Skeletal muscle tissue (tissue), 4 donors: ENCODE results near the gene MCTP2. TPM values are rescaled to one million over a fixed set of nuclear protein-coding genes. Genes with fewer than 3 reads are reported as not detected.

ENCODE experiments used
- H3K27ac ChIP-seq: one replicate; pipeline ENCODE4 v1.7.0; 2013; ENCODE audit warnings: mild to moderate bottlenecking, low read depth, low read length, inconsistent platforms
- H3K27me3 ChIP-seq, 3 donors: one replicate each; pipeline ENCODE4 v1.7.0; 2013; ENCODE audit warnings: low read length in 3 of 3; ENCODE audit not compliant: control insufficient read depth in 3 of 3, insufficient read depth in 3 of 3
- H3K36me3 ChIP-seq, 3 donors: one replicate each; pipeline ENCODE4 v1.7.0; 2013; ENCODE audit warnings: low read length in 3 of 3; ENCODE audit not compliant: control insufficient read depth in 3 of 3, insufficient read depth in 3 of 3
- H3K4me1 ChIP-seq, 3 donors: one replicate each; pipeline ENCODE4 v1.7.0; 2013; ENCODE audit warnings: low read length in 3 of 3, mild to moderate bottlenecking in 3 of 3; ENCODE audit not compliant: control insufficient read depth in 3 of 3, insufficient read depth in 3 of 3
- H3K4me3 ChIP-seq, 3 donors: one replicate each; pipeline ENCODE4 v1.7.0; 2013; ENCODE audit warnings: low read length in 3 of 3
- H3K9ac ChIP-seq, 3 donors: one replicate each; pipeline ENCODE4 v1.7.0; 2013; ENCODE audit warnings: low read length in 3 of 3, mild to moderate bottlenecking in 3 of 3, moderate library complexity in 2 of 3, low read depth in 1 of 3
- H3K9me3 ChIP-seq, 3 donors: one replicate each; pipeline ENCODE4 v1.7.0; 2013; ENCODE audit warnings: low read length in 3 of 3; ENCODE audit not compliant: control insufficient read depth in 3 of 3
- total RNA-seq: library from RNA; depleted of rRNA; stranded (reverse); fragments of >200 nt; gene quantifications from one replicate; pipeline ENCODE4 v1.2.3, GENCODE V29; 2014
- donor health status: Osteomylitis.

Gene MCTP2
- total RNA-seq, 1 donor from 2014 or later: 2.1 TPM

- Histone ChIP-seq H3K27me3 (no peaks in the 10 kb centered on the region), H3K9me3 (no peaks in the 10 kb centered on the region), H3K4me3 (no peak overlapping the region), H3K9ac (no peak overlapping the region), H3K4me1 (no peaks in the 10 kb centered on the region), H3K36me3 (no peaks in the 10 kb centered on the region), H3K27ac (no peak overlapping the region)
These were observed 222.0 kb downstream of the MCTP2 start for GRCh38 chr15:94453227-94453988.

- H3K27me3 ChIP-seq: no peaks in the 10 kb centered on the region
- H3K4me1 ChIP-seq: no peaks in the 10 kb centered on the region
- H3K27ac ChIP-seq: no peak overlapping the region
- no peak overlapping the region for H3K4me3 ChIP-seq
- H3K36me3 ChIP-seq: no peaks in the 10 kb centered on the region
- H3K9ac ChIP-seq: no peak overlapping the region
- H3K9me3 ChIP-seq: no peaks in the 10 kb centered on the region
These were observed 223.9 kb downstream of the MCTP2 start for GRCh38 chr15:94455297-94455696.

GRCh38 chr15:94456226-94456625, 224.9 kb downstream of the MCTP2 start:
- no peaks in the 10 kb centered on the region for H3K27me3 ChIP-seq
- H3K9ac ChIP-seq: no peak overlapping the region
- no peaks in the 10 kb centered on the region for H3K4me1 ChIP-seq

GRCh38 chr15:94457661-94458060, 226.3 kb downstream of the MCTP2 start:
- no peaks in the 10 kb centered on the region for H3K4me1 ChIP-seq
- H3K9me3 ChIP-seq: no peaks in the 10 kb centered on the region
- H3K27ac ChIP-seq: no peak overlapping the region
- H3K4me3 ChIP-seq: no peak overlapping the region
- H3K9ac ChIP-seq: no peak overlapping the region
- peaks cover 0 to 4% (median 0%) of the 10 kb centered on the region in 3 donors for H3K27me3 ChIP-seq
- H3K36me3 ChIP-seq: no peaks in the 10 kb centered on the region

More at GRCh38 chr15:94456226-94456625, 224.9 kb downstream of the MCTP2 start:
- H3K36me3 ChIP-seq: no peaks in the 10 kb centered on the region
- H3K4me3 ChIP-seq: no peak overlapping the region
- no peak overlapping the region for H3K27ac ChIP-seq
- H3K9me3 ChIP-seq: no peaks in the 10 kb centered on the region

GRCh38 chr15:94460624-94461023, 229.3 kb downstream of the MCTP2 start:
- no peak overlapping the region for H3K27ac ChIP-seq
- H3K9me3 ChIP-seq: no peaks in the 10 kb centered on the region
- H3K4me3 ChIP-seq: no peak overlapping the region
- no peaks in the 10 kb centered on the region for H3K36me3 ChIP-seq
- no peak overlapping the region for H3K9ac ChIP-seq
- peaks cover 0 to 4% (median 0%) of the 10 kb centered on the region in 3 donors for H3K27me3 ChIP-seq
- no peaks in the 10 kb centered on the region for H3K4me1 ChIP-seq

GRCh38 chr15:94467034-94467433, 235.7 kb downstream of the MCTP2 start:
- Histone ChIP-seq H3K9ac (no peak overlapping the region), H3K36me3 (no peaks in the 10 kb centered on the region), H3K27me3 (no peaks in the 10 kb centered on the region), H3K27ac (no peak overlapping the region), H3K9me3 (no peaks in the 10 kb centered on the region), H3K4me3 (no peak overlapping the region), H3K4me1 (no peaks in the 10 kb centered on the region)

GRCh38 chr15:94470492-94470891, 239.1 kb downstream of the MCTP2 start:
- Histone ChIP-seq H3K9ac (no peak overlapping the region), H3K4me1 (no peaks in the 10 kb centered on the region), H3K27ac (no peak overlapping the region), H3K4me3 (no peak overlapping the region), H3K36me3 (no peaks in the 10 kb centered on the region), H3K9me3 (no peaks in the 10 kb centered on the region), H3K27me3 (no peaks in the 10 kb centered on the region)

GRCh38 chr15:94476686-94477085, 245.3 kb downstream of the MCTP2 start:
- H3K9ac ChIP-seq: no peak overlapping the region
- H3K9me3 ChIP-seq: no peaks in the 10 kb centered on the region
- H3K27me3 ChIP-seq: peaks cover 0 to 3% (median 0%) of the 10 kb centered on the region in 3 donors
- no peaks in the 10 kb centered on the region for H3K36me3 ChIP-seq
- H3K27ac ChIP-seq: no peak overlapping the region
- no peaks in the 10 kb centered on the region for H3K4me1 ChIP-seq
- H3K4me3 ChIP-seq: no peak overlapping the region

- Histone ChIP-seq H3K4me1 (no peaks in the 10 kb centered on the region), H3K9ac (no peak overlapping the region), H3K4me3 (no peak overlapping the region), H3K36me3 (no peaks in the 10 kb centered on the region), H3K27ac (no peak overlapping the region), H3K27me3 (peaks cover 0 to 3% (median 0%) of the 10 kb centered on the region in 3 donors), H3K9me3 (peaks cover 0 to 2% (median 0%) of the 10 kb centered on the region in 3 donors)
These were observed 246.7 kb downstream of the MCTP2 start for GRCh38 chr15:94477913-94478553.

- Histone ChIP-seq H3K27ac (no peak overlapping the region), H3K9ac (no peak overlapping the region), H3K9me3 (peaks cover 0 to 2% (median 0%) of the 10 kb centered on the region in 3 donors), H3K27me3 (peaks cover 0 to 3% (median 0%) of the 10 kb centered on the region in 3 donors), H3K36me3 (no peaks in the 10 kb centered on the region), H3K4me3 (no peak overlapping the region), H3K4me1 (no peaks in the 10 kb centered on the region)
These were observed 247.4 kb downstream of the MCTP2 start for GRCh38 chr15:94478763-94479162.
